Naive thymus-derived CD8-positive, alpha-beta T cell (primary cell): ENCODE measurements around the gene TTLL5. TPM values are rescaled to one million over a fixed set of nuclear protein-coding genes. Genes with fewer than 3 reads are reported as not detected.
"Not testable (repeated sequence)": the region's sequence is repeated elsewhere in the genome, so short reads cannot be mapped to it uniquely, and the experiment has no call there.

Experiments
- ATAC-seq, 2 donors: fragments of 150-1000 bp; cut with Tn5 transposase in 1 of 2; sonication (Bioruptor Pico), chemical (Tn5 transposase) in 1 of 2; 1 replicate in 1 of 2; 2 replicates in 1 of 2; pipeline ENCODE4 v1.10.0; 2021; ENCODE audit warnings: mild to moderate bottlenecking in 2 of 2, moderate library complexity in 2 of 2
- POLR2A ChIA-PET: fragments of 350-600 bp; sonication (Branson Sonifier 250); formaldehyde crosslinking; loops from one replicate; lab custom pipeline; 2021; ENCODE audit warnings: antibody characterized with exemption; lab: Charles Lee
- DNase-seq, 10 donors: peaks; one replicate each; pipeline versions ENCODE4 v3.0.0 to v3.0.0-alpha.2; 2020 to 2022
- H3K27ac Mint-ChIP-seq, 10 donors: one replicate each; pipeline ENCODE4 v1.8.0; 2020 to 2022; ENCODE audit warnings: mild to moderate bottlenecking in 10 of 10, mixed read lengths in 10 of 10, moderate library complexity in 4 of 10, inconsistent platforms in 1 of 10
- H3K27me3 Mint-ChIP-seq, 5 donors: one replicate each; pipeline ENCODE4 v1.8.0; 2021 to 2022; ENCODE audit warnings: mixed read lengths in 5 of 5
- H3K36me3 Mint-ChIP-seq, 3 donors: one replicate each; pipeline ENCODE4 v1.8.0; 2020 to 2022; ENCODE audit warnings: mixed read lengths in 3 of 3, mild to moderate bottlenecking in 2 of 3, inconsistent platforms in 1 of 3
- H3K4me1 Mint-ChIP-seq, 4 donors: one replicate each; pipeline ENCODE4 v1.8.0; 2021 to 2022; ENCODE audit warnings: mixed read lengths in 4 of 4
- H3K4me3 Mint-ChIP-seq, 10 donors: one replicate each; pipeline ENCODE4 v1.8.0; 2020 to 2022; ENCODE audit warnings: mild to moderate bottlenecking in 10 of 10, mixed read lengths in 10 of 10, moderate library complexity in 6 of 10, inconsistent platforms in 1 of 10
- H3K9me3 Mint-ChIP-seq, 9 donors: one replicate each; pipeline ENCODE4 v1.8.0; 2020 to 2022; ENCODE audit warnings: mixed read lengths in 9 of 9, mild to moderate bottlenecking in 3 of 9, inconsistent platforms in 1 of 9, moderate library complexity in 1 of 9
- polyA plus RNA-seq, 3 donors: library from polyadenylated mRNA; unstranded; fragments of 300-500 nt; fragmentation: Illumina TruSeq; gene quantifications; one replicate each; pipeline ENCODE4 v1.2.3, GENCODE V29; 2021
- total RNA-seq, 8 experiments: library from RNA in 2 of 8; stranded (reverse) in 2 of 8; gene quantifications; one replicate each; pipeline ENCODE4 v1.2.3 and lab custom pipeline; 2021 to 2026

The TTLL5 gene
- total and polyA plus RNA-seq, 5 experiments from 2014 or later: 5.9 to 19.2 (median 12.1) TPM

DNA sequence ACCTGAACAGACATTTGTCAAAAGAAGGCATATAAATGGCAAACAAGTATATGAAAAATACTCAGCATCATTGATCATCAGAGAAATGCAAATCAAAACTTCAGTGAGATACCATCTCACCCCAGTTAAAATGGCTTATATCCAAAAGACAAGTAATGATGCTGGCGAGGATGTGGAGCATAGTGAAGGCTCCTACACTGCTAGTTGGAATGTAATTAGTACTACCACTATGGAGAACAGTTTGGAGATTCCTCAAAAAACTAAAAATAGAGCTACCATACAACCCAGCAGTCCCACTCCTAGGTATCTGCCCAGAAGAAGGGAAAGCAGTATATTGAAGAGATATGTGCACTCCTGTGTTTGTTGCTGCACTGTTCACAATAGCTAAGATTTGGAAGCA lies 174.7 kb downstream of the TTLL5 start:
- DNase-seq (no peak), ATAC-seq (no peak)
- POLR2A ChIA-PET: no interaction called here
- Mint-ChIP-seq H3K27ac (no peak overlapping the region), H3K27me3 (no peaks in the 10 kb centered on the region), H3K4me3 (no peak overlapping the region), H3K36me3 (peaks cover 8 to 29% (median 13%) of the 10 kb centered on the region in 3 donors), H3K9me3 (no peaks in the 10 kb centered on the region), H3K4me1 (peaks cover 15 to 25% (median 23%) of the 10 kb centered on the region in 4 donors)

- POLR2A ChIA-PET: no interaction called here
- no peaks in the 10 kb centered on the region for H3K27me3 Mint-ChIP-seq
- H3K9me3 Mint-ChIP-seq: no peaks in the 10 kb centered on the region
- no peak overlapping the region for H3K27ac Mint-ChIP-seq
- peaks cover 8 to 33% (median 13%) of the 10 kb centered on the region in 3 donors for H3K36me3 Mint-ChIP-seq
- H3K4me3 Mint-ChIP-seq: no peak overlapping the region
- no peak for ATAC-seq
- peaks cover 7 to 11% (median 9%) of the 10 kb centered on the region in 4 donors for H3K4me1 Mint-ChIP-seq
- no peak for DNase-seq
These were observed 176.2 kb downstream of the TTLL5 start for GRCh38 chr14:75837151-75837787.

- peaks cover 0 to 1% (median 0%) of the 10 kb centered on the region in 4 donors for H3K4me1 Mint-ChIP-seq
- POLR2A ChIA-PET: no interaction called here
- DNase-seq (no peak), ATAC-seq (no peak)
- H3K36me3 Mint-ChIP-seq: peaks cover 4 to 27% (median 15%) of the 10 kb centered on the region in 3 donors
- H3K4me3 Mint-ChIP-seq: no peak overlapping the region
- no peaks in the 10 kb centered on the region for H3K9me3 Mint-ChIP-seq
- no peaks in the 10 kb centered on the region for H3K27me3 Mint-ChIP-seq
- no peak overlapping the region for H3K27ac Mint-ChIP-seq
These were observed 179.9 kb downstream of the TTLL5 start for GRCh38 chr14:75840911-75841310.

GRCh38 chr14:75842551-75842950 lies 181.5 kb downstream of the TTLL5 start:
- Mint-ChIP-seq H3K27ac (peak overlapping the region in 1 of 10 donors; percentile 27), H3K36me3 (peaks cover 4 to 25% (median 13%) of the 10 kb centered on the region in 3 donors), H3K27me3 (no peaks in the 10 kb centered on the region), H3K9me3 (no peaks in the 10 kb centered on the region), H3K4me3 (no peak overlapping the region), H3K4me1 (no peaks in the 10 kb centered on the region)
- POLR2A ChIA-PET: no interaction called here
- ATAC-seq (no peak), DNase-seq (no peak)

DNA sequence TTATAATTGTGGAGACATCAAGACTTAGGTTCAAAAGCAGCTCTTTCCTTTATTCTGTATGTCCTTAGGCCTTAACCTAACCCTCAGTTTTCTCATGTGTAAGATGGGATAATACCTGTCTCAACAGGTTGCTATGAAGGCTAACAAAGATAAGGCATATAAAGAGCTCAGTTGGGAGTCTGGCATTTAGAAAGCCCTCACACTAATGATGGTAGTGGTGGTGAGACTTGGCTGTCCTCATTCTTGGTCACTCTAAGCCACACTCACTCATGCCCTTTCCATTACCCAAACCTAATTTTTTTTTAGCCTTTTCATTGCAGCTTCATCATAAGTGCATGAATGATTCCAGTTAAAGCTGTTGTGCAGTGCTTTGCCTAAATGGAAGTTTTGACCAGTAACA lies 183.4 kb downstream of the TTLL5 start:
- Mint-ChIP-seq H3K9me3 (no peaks in the 10 kb centered on the region), H3K27me3 (no peaks in the 10 kb centered on the region), H3K4me1 (no peaks in the 10 kb centered on the region), H3K36me3 (peaks cover 4 to 18% (median 9%) of the 10 kb centered on the region in 3 donors), H3K4me3 (no peak overlapping the region), H3K27ac (no peak overlapping the region)
- POLR2A ChIA-PET: no interaction called here
- DNase-seq (no peak), ATAC-seq (no peak)

- H3K4me3 Mint-ChIP-seq: no peak overlapping the region
- no peak for ATAC-seq
- no peaks in the 10 kb centered on the region for H3K27me3 Mint-ChIP-seq
These were observed 184.2 kb downstream of the TTLL5 start for GRCh38 chr14:75845136-75845804.

GRCh38 chr14:75846694-75847093 lies 185.6 kb downstream of the TTLL5 start:
- ATAC-seq, H3K4me1 Mint-ChIP-seq, H3K9me3 Mint-ChIP-seq, H3K4me3 Mint-ChIP-seq, DNase-seq, H3K36me3 Mint-ChIP-seq, H3K27me3 Mint-ChIP-seq, POLR2A ChIA-PET, H3K27ac Mint-ChIP-seq: not testable (repeated sequence)

More at GRCh38 chr14:75845136-75845804, 184.2 kb downstream of the TTLL5 start:
- no peaks in the 10 kb centered on the region for H3K4me1 Mint-ChIP-seq
- POLR2A ChIA-PET: no interaction called here
- no peak for DNase-seq
- H3K36me3 Mint-ChIP-seq: peaks cover 0 to 14% (median 9%) of the 10 kb centered on the region in 3 donors
- H3K9me3 Mint-ChIP-seq: no peaks in the 10 kb centered on the region
- no peak overlapping the region for H3K27ac Mint-ChIP-seq

- Mint-ChIP-seq H3K9me3 (no peaks in the 10 kb centered on the region), H3K27me3 (no peaks in the 10 kb centered on the region), H3K4me1 (no peaks in the 10 kb centered on the region), H3K4me3 (no peak overlapping the region), H3K27ac (no peak overlapping the region), H3K36me3 (peaks cover 0 to 9% (median 6%) of the 10 kb centered on the region in 3 donors)
- POLR2A ChIA-PET: no interaction called here
- DNase-seq (no peak), ATAC-seq (no peak)
These were observed 186.5 kb downstream of the TTLL5 start for GRCh38 chr14:75847584-75847983.

GRCh38 chr14:75848167-75848913 lies 187.3 kb downstream of the TTLL5 start:
- DNase-seq (no peak), ATAC-seq (no peak)
- no peaks in the 10 kb centered on the region for H3K27me3 Mint-ChIP-seq
- H3K9me3 Mint-ChIP-seq: no peaks in the 10 kb centered on the region
- peak overlapping the region in 1 of 10 donors; percentile 44 for H3K27ac Mint-ChIP-seq
- H3K4me1 Mint-ChIP-seq: no peaks in the 10 kb centered on the region
- POLR2A ChIA-PET: no interaction called here
- no peak overlapping the region for H3K4me3 Mint-ChIP-seq
- peaks cover 0 to 10% (median 9%) of the 10 kb centered on the region in 3 donors for H3K36me3 Mint-ChIP-seq

DNA sequence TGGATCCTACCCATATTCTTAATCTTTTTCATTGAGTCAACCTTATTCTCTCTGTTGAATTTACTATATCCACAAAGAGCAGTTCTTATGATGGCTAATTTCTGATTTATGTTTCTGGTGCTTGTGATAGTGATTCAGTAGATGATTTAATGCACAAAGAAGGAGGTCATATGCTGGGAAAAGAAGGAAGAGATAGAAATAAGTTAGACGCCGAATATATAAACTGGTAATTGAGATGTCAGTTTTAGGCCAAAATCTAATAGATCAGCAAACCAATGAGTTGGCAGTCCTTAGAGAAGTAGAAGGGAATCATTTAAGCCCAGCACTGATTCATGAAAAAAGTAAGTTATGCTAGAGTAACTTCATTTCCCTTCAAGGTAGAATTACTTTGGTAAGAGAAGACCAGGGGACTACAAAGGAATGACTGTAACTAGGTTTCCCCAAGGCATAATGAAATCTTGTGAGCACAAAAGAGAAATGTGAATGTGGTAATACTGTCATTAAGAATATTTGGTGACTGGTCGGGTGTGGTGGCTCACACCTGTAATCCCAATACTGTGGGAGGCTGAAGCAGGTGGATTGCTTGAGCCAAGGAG lies 188.4 kb downstream of the TTLL5 start:
- no peaks in the 10 kb centered on the region for H3K27me3 Mint-ChIP-seq
- no peaks in the 10 kb centered on the region for H3K4me1 Mint-ChIP-seq
- no peak for DNase-seq
- H3K9me3 Mint-ChIP-seq: no peaks in the 10 kb centered on the region
- no peak overlapping the region for H3K4me3 Mint-ChIP-seq
- peaks cover 0 to 12% (median 8%) of the 10 kb centered on the region in 3 donors for H3K36me3 Mint-ChIP-seq
- no peak for ATAC-seq
- H3K27ac Mint-ChIP-seq: no peak overlapping the region
- POLR2A ChIA-PET: no interaction called here

GRCh38 chr14:75851574-75851866 lies 190.5 kb downstream of the TTLL5 start:
- peaks cover 0 to 20% (median 16%) of the 10 kb centered on the region in 3 donors for H3K36me3 Mint-ChIP-seq
- H3K27me3 Mint-ChIP-seq: no peaks in the 10 kb centered on the region
- ATAC-seq (no peak), DNase-seq (no peak)
- POLR2A ChIA-PET: no interaction called here
- H3K4me3 Mint-ChIP-seq: no peak overlapping the region
- no peaks in the 10 kb centered on the region for H3K9me3 Mint-ChIP-seq
- H3K4me1 Mint-ChIP-seq: no peaks in the 10 kb centered on the region
- H3K27ac Mint-ChIP-seq: no peak overlapping the region

GRCh38 chr14:75854111-75854799 lies 193.2 kb downstream of the TTLL5 start:
- no peak for ATAC-seq
- Mint-ChIP-seq H3K4me3 (no peak overlapping the region), H3K27ac (no peak overlapping the region), H3K36me3 (peaks cover 0 to 17% (median 14%) of the 10 kb centered on the region in 3 donors), H3K9me3 (no peaks in the 10 kb centered on the region), H3K4me1 (no peaks in the 10 kb centered on the region), H3K27me3 (no peaks in the 10 kb centered on the region)
- POLR2A ChIA-PET: no interaction called here
- no peak for DNase-seq
